GM10847 (cell line): Measurements from ENCODE around the gene SPEM1.

Source experiments
- POLR2A ChIP-seq: IDR thresholded peaks from 2 replicates; pipeline ENCODE4 v1.6.1; 2011; ENCODE audit not compliant: insufficient read length; ENCODE audit errors: extremely low read depth

SPEM1 gene

DNA sequence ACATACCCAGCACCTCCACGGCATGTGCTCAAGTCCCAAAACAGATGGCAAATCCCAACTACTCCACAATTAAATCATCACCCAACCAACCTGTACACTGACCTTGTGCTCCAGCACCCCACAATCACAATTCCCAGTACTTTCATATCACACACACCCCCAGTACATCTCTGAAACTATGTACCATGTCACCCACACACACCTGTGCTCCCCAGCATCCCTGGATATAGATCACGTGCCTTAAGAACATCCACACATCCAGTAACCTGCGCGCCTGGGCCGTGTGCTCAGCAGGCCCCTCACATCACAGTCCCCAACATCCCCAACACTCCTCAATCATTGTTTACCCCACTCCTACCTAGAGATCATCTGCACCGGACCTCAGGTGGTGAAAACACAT lies 10.4 kb upstream of the SPEM1 start:
- TF ChIP-seq POLR2A = no peak

DNA sequence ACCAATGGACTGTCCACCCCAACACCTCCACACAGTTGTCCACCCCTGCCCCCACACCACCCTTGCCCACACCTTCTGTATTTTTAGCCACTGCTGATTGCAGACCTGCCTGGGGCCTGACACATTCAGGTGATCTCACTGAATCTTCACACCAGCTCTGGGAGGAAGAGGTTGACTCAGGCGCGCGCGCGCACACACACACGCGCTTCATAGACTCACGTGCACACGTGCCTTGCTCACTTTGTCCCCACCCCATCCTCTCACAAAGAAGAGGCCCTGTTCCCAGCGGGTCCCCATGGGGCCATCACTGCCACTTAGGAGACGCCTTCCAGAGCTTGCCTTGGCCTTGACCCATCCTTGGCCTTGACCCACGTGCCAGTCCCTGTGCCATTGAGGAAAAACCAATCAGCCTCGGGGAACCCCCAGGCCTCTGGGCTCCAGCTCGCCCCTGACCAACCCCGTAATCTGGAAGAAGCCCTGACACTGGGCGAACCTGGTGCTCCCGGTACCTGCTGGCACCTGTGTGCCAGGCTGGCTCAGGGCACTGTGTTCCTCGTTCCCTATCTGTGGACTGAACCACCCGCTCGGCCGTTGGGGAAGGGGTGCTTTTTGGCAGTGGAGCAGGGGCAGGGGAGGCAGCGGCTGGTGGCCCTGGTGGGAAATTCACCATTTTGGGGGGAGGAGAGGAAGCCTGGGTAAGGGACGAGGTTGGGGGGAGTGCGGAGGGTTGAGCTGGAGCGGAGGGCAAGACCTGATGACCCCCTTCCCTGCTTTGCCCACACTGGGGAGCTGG lies 9.3 kb upstream of the SPEM1 start:
- no peak for TF ChIP-seq POLR2A

DNA sequence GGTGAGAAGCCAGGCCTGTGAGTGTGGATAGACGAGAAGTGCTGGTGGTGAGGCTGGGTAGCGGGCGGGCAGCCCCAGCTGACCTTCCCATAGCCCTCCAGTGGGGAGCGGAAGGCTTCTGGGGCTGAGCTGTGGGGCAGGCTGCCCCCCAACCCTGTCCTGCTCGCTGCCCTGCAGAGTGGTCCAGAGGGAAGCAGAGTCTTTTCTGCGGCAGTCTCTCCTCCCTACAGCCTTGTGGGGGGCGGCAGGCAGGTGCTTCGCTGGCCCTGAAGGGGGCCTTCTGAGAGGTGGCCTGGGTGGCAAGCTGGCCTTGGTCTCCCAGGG lies 8.7 kb upstream of the SPEM1 start:
- no peak for TF ChIP-seq POLR2A

DNA sequence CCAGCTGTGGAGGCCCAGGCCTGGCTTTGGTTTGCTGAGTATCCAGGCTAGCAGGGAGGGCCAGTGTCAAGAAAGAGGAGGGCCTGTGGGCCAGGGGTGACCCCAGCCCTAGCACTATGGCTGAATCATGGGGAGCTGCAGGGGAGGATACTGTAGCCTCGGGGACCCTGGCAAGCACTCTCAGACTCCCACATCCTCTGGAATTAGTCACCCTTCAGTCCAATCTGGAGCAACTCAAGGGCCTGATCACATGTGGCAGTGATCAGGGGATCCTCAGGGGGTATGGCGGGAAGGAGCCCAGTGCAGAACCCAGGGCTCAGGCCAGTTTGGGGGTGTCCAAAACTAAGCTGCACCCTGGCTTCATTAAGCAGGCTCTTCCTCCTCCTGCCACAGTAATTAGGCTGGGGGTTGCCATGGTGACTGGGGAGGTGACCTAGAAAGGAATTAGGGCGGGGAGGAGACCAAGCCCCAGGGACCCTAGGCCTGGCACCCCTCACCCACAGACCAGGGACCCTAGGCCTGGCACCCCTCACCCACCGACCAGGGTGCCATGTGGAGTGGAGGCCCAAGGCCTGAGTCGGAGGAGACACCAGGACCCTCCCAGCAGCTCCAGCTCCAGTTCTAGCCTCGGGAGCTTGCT lies 6.7 kb upstream of the SPEM1 start:
- TF ChIP-seq POLR2A = no peak

DNA sequence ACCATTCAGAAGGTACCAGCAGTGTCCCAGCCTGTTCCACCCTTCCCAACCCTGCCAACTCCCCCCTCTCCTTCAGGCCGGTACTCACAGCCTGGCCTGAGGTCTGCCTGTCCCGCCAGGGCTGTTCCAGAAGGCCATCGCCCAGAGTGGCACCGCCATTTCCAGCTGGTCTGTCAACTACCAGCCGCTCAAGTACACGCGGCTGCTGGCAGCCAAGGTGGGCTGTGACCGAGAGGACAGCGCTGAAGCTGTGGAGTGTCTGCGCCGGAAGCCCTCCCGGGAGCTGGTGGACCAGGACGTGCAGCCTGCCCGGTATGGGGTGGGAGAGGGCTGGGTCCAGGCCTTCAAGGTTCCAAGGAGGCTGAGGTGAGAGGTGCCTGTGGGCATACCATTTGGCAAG lies 5.3 kb upstream of the SPEM1 start:
- TF ChIP-seq POLR2A = no peak

DNA sequence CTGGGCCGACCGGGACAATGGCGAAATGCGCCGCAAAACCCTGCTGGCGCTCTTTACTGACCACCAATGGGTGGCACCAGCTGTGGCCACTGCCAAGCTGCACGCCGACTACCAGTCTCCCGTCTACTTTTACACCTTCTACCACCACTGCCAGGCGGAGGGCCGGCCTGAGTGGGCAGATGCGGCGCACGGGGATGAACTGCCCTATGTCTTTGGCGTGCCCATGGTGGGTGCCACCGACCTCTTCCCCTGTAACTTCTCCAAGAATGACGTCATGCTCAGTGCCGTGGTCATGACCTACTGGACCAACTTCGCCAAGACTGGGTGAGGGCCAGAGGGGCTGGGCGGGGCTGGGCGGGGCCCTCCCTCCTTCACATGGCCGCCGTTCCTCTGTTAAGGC lies 4.3 kb upstream of the SPEM1 start:
- no peak for TF ChIP-seq POLR2A

DNA sequence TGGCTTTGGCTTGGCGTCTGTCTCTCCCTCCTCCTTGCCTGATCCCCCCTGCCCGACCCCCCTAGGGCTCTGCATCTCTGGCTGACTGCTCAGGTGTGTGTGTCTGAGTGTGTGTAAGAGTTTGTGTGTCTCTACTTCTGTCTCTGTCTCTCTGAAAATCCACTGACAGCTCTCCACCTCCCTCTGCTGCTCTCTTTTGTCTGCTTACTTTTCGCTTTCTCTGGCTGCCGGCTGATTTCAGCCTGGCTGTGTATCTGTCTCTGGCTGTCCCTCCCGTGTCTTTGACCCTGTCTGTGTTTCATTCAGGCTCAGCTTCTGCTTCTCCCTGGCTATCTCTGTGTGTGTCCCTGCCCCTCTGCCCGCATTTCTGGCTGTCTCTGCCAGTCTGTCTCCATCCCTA lies 3.8 kb upstream of the SPEM1 start:
- no peak for TF ChIP-seq POLR2A

DNA sequence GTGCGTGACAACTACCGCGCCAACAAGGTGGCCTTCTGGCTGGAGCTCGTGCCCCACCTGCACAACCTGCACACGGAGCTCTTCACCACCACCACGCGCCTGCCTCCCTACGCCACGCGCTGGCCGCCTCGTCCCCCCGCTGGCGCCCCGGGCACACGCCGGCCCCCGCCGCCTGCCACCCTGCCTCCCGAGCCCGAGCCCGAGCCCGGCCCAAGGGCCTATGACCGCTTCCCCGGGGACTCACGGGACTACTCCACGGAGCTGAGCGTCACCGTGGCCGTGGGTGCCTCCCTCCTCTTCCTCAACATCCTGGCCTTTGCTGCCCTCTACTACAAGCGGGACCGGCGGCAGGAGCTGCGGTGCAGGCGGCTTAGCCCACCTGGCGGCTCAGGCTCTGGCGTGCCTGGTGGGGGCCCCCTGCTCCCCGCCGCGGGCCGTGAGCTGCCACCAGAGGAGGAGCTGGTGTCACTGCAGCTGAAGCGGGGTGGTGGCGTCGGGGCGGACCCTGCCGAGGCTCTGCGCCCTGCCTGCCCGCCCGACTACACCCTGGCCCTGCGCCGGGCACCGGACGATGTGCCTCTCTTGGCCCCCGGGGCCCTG lies 3.0 kb upstream of the SPEM1 start:
- no peak for TF ChIP-seq POLR2A

DNA sequence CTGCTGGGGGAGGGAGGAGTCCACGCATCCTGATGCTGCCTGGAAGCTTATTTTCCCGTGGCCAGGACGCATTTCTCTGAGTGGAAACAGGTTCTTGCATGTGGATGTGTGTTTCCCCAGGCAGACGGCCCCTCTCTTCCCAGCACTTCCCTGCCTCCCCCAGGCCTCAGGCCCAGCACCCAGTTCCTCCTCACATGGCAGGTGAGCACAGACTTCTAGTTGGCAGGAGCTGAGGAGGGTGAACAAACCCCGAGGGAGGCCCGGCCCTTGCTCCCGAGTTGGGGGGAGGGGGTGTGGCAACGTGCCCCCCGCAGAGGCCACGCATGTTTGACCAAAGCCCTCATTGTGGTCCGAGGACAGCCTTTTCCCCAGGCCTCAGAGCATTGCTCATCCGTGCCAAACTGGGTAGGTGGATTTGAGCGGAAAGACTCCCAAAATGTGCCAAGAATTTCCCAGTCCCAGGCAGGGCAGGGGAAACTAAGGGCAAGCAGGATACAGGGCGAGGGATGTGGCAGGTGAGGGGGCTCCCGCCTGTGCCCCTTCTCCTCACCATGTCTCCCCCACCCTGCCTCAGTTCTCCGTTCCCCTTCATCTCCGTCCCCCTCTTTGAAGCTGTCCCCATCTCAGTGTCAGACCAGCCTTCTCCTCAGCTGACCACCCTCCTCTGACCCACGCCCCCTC lies 1.5 kb upstream of the SPEM1 start:
- TF ChIP-seq POLR2A = no peak

DNA sequence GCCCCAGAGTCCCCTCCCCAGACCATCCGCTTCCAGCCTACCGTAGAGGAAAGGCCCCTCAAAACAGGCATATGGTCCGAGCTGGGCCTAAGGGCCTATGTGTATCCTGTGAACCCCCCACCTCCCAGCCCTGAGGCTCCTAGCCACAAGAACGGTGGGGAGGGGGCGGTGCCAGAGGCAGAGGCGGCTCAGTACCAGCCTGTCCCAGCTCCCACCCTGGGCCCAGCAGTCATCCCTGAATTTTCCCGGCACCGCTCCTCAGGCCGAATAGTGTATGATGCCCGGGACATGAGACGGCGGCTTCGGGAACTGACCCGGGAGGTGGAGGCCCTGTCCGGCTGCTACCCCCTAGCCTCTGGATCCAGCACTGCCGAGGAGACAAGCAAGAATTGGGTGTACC lies 1.1 kb downstream of the SPEM1 start:
- no peak for TF ChIP-seq POLR2A

DNA sequence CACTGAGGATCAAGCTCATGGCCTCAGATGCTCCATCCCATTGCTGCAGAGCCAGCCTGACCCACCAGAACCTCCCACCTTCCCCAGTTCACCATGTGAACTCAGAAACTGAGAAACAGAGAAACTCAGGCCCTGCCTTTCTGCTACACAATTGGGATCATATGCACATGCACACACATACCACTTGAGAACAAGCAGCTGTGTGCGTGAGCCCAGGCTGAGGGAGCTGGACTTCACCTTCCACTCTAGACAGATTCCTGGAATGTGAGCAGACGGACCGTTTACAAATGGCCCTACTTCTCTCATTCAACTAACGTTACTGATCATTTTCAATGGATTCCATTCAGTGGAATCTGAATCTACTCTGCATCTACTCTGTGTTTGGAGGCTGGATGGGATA lies 3.6 kb downstream of the SPEM1 start:
- no peak for TF ChIP-seq POLR2A

DNA sequence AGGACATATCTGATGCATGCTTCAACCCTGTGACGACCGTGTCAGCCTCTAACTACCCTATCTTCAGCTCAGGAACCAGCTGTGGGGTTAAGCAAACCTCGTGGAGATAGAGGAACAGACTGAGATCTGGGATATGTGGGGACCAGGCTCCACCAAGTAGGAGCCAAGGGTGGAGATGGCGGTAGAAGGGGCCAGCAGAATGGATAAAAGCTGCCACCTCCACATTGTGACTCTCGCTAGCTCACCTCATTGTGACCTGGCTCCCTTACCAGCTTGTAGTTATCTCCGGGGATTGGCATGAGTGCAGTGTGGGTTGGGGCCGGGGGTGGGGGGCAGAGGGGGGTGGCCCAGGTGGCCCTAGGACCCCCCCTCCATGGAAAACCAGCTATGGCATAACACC lies 5.2 kb downstream of the SPEM1 start, which contains the start of gene SPEM2:
Gene SPEM2 (plus strand): TSS at position 301 of the 400 bp plus-strand sequence. CDS start 73 bp downstream, at position 374.
- no peak for TF ChIP-seq POLR2A

DNA sequence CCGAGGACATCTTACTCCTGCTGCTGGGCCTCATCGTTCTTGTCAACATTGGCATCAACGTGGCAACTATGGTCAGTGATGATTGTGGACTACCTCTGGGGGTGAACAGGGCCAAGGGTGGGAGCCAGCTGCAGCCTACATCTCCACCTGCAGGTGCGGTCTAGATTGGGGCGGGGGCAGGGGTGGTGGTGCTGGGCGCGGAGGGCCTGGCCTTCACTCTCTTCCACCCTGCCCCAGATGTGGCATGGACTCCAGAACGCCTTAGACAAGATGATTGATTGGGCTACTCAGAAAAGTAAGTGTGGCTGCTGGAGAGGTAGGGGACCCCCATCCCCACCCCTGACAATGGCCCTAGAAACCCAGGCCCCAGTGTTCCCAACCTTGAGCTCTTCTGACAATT lies 5.6 kb downstream of the SPEM1 start:
- no peak for TF ChIP-seq POLR2A

DNA sequence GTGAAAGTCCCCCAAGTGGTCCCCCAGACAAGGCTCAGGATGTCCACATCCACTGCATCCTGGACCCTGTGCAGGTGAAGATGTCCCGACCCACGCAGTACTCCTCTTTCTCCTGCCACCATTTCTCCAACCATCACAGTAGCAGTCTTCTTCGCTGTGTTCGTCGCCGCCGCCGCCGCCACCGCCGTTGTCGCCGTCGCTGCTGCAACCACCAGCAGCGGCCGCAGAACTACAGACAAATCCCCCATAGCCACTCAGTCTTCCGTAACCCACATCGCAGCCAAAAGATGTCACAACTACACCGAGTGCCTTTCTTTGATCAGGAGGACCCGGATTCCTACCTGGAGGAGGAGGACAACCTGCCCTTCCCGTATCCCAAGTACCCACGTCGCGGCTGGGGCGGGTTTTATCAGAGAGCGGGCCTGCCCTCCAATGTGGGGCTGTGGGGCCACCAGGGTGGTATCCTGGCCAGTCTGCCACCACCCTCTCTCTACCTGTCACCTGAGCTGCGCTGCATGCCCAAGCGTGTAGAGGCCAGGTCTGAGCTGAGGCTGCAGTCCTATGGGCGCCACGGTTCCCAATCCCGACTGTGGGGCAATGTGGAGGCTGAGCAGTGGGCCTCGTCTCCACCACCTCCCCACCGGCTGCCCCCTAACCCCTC lies 6.2 kb downstream of the SPEM1 start:
- no peak for TF ChIP-seq POLR2A

DNA sequence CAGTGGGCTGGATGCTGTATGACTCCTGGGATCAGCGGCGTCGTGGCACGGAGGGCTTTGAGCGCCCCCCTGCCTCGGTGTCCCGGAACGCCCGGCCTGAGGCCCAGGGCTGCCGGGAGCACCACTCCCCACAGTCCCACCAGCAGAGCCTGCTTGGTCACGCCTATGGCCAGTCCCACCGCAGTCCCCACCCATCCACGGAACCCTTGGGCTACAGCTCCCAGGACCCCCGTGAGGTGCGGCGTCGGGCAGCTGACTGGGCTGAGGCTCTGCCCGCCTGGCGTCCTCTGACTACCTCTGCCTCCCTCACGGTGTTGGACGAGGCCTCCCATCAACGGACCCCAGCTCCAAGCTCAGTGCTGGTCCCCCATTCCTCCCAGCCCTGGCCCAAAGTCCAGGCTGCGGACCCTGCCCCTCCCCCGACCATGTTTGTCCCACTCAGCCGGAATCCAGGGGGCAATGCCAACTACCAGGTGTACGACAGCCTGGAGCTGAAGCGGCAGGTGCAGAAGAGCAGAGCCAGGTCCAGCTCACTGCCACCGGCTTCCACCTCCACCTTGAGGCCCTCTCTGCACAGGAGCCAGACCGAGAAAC lies 6.9 kb downstream of the SPEM1 start:
- no peak for TF ChIP-seq POLR2A

DNA sequence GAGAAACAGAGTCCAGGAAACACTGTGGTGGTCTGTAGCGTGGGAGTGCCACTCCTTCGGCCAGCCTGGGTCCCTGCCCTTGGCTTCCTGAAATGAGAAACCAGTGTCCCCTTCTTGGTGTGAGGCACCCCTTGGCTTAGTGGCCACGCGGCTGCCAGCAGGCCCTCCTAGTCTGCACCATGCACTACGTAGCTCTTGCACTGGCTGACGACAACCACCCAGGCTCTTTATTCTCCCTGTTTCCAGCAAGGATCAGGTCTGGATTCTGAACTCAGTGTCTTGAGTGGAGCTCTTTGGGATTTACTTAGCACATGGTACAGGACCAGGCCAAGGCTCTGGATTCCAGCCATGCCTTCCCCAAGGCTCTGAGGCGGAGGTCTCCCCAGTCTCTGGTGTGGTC lies 7.4 kb downstream of the SPEM1 start:
- TF ChIP-seq POLR2A = no peak

DNA sequence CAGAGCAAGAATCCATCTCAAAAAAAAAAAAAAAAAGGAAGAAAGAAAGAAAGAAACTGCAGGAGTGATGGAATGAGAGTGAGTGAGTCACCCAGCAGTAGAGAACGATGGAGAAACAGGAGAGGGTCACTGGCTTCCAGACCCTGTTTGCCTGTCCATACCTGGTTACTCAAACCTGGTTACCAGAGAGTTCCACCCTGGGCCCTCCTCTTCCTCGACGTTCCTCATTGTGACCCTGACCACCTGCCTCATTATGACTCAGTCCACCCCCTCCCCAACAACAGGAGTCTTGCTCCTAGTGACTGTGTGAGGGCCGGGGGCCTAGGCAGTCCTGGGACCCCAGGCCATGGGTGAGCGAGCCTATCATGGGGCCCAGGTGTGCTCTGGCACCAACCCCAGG lies 8.4 kb downstream of the SPEM1 start, which contains the start of gene SPEM3:
Gene SPEM3 (plus strand): TSS at position 301 of the 400 bp plus-strand sequence. CDS start 46 bp downstream, at position 347.
- no peak for TF ChIP-seq POLR2A
